ENCODE measurements around the gene SLC27A5. TPM values are rescaled to one million over a fixed set of nuclear protein-coding genes. Genes with fewer than 3 reads are reported as not detected.

SLC27A5 gene
- total and polyA plus RNA-seq, 9 of the 15 experiments (the other 6 are each of a cell fraction or from before 2014, with no cell fraction given), result 42.2 to 318 (median 64.7) TPM

DNA sequence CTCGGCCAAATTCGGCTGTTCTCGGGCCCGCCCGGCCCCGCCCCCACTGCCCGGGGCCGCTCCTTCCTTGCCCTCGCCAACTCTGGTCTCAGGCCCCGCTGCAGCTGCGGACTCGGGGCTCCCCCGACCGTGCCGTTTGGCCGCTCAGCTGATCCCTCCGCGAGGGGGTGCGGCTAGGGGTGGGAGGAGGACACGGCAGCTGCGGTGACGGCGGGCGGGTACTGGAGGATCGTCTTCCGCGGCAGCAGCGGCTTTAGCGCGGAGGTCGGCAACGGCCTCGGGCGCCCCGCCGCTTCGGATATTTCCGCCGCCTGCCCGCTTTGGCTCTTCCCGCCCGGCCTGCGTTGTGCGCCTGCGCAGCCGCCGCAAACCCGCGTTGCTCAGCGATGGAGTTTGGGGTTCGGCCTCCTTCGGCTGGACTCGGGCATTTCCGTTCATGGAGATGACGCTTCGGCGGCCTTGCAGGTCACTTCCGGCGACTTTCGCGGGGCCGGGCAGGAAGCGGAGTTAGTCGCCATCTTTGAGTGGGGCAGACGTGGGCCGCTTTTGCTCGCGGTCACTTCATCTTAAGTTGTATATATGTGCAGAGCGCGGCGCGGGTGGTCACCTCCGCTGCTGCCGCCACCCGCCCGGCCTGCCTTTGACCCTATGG is 47.0 kb upstream of the SLC27A5 start (continued):
- peak; percentile 71; the same call in 1 of the 2 replicates for TF ChIP-seq NR2C1 (IDR thresholded peaks at IDR 0.05)
- no peak for TF ChIP-seq NR2C1 (tag; IDR thresholded peaks at IDR 0.05)
- no peak for TF ChIP-seq RBM25 (IDR thresholded peaks at IDR 0.05; ENCODE audit: low read depth, low read length, severe bottlenecking)
- no peak for TF ChIP-seq MBD1 (CRISPR knock-in tag; IDR thresholded peaks at IDR 0.05)
- no peak for TF ChIP-seq TAF9B (IDR thresholded peaks at IDR 0.05; ENCODE audit: partially characterized antibody)
- TF ChIP-seq ATF1 (CRISPR knock-in tag; IDR thresholded peaks at IDR 0.05), result no peak
- TF ChIP-seq ATF1 (tag; IDR thresholded peaks at IDR 0.05), result peak; percentile 92
- no peak for TF ChIP-seq CTCFL (IDR thresholded peaks at IDR 0.05; ENCODE audit: borderline replicate concordance, insufficient read depth, low read depth, low read length, poor library complexity, severe bottlenecking)
- no peak for TF ChIP-seq ZNF695 (CRISPR knock-in tag; IDR thresholded peaks at IDR 0.05)
- TF ChIP-seq, protein P1, sequence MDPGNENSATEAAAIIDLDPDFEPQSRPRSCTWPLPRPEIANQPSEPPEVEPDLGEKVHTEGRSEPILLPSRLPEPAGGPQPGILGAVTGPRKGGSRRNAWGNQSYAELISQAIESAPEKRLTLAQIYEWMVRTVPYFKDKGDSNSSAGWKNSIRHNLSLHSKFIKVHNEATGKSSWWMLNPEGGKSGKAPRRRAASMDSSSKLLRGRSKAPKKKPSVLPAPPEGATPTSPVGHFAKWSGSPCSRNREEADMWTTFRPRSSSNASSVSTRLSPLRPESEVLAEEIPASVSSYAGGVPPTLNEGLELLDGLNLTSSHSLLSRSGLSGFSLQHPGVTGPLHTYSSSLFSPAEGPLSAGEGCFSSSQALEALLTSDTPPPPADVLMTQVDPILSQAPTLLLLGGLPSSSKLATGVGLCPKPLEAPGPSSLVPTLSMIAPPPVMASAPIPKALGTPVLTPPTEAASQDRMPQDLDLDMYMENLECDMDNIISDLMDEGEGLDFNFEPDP (CRISPR knock-in tag; IDR thresholded peaks at IDR 0.05), result 0 out of 2 replicates have a peak, but pooled peaks have one; percentile 45
- TF ChIP-seq L3MBTL2 (IDR thresholded peaks at IDR 0.05), result no peak; the same call in 1 of the 2 replicates
- TF ChIP-seq E4F1 (CRISPR knock-in tag; IDR thresholded peaks at IDR 0.05; ENCODE audit: borderline replicate concordance), result no peak
- TF ChIP-seq ZNF277 (CRISPR knock-in tag; IDR thresholded peaks at IDR 0.05; ENCODE audit: borderline replicate concordance), result no peak
- no peak for TF ChIP-seq ZKSCAN3 (CRISPR knock-in tag; IDR thresholded peaks at IDR 0.05)
- no peak for TF ChIP-seq PCBP2 (IDR thresholded peaks at IDR 0.05; ENCODE audit: low read depth, low read length, poor library complexity, severe bottlenecking)
- TF ChIP-seq, protein P2, sequence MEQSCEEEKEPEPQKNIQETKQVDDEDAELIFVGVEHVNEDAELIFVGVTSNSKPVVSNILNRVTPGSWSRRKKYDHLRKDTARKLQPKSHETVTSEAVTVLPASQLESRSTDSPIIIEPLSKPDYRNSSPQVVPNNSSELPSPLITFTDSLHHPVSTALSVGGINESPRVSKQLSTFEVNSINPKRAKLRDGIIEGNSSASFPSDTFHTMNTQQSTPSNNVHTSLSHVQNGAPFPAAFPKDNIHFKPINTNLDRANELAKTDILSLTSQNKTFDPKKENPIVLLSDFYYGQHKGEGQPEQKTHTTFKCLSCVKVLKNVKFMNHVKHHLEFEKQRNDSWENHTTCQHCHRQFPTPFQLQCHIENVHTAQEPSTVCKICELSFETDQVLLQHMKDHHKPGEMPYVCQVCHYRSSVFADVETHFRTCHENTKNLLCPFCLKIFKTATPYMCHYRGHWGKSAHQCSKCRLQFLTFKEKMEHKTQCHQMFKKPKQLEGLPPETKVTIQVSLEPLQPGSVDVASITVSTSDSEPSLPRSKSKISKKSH (CRISPR knock-in tag; IDR thresholded peaks at IDR 0.05), result no peak
- no peak for TF ChIP-seq HDAC6 (IDR thresholded peaks at IDR 0.05; ENCODE audit: low read depth, low read length)

All from K562 (cell line).